Dedifferentiated amniotic fluid mesenchymal stem cell (primary cell): ENCODE measurements around the gene FNDC5.

ENCODE experiments used
- DNase-seq: peaks from one replicate; pipeline ENCODE4 v3.0.0-alpha.2; 2016; ENCODE audit errors: extremely low spot score

Gene FNDC5

DNA sequence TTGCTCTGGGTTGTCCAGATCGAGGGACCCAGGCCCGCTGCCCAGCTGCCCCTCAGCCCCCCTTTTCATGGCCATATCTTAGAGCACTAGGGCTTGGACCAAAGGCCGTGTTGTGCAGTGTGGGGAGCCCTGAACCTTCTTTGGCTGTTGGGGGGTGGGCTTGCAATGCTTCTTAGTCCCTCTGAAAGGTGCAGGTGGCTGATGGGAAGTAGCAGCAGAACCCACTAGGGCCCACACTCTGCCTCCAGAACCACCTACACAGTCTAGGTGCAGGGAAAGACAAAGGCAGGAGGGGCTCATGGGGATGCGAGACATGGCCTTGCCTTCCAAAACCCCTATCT, 13.3 kb upstream of the FNDC5 start:
- DNase-seq = no peak

DNA sequence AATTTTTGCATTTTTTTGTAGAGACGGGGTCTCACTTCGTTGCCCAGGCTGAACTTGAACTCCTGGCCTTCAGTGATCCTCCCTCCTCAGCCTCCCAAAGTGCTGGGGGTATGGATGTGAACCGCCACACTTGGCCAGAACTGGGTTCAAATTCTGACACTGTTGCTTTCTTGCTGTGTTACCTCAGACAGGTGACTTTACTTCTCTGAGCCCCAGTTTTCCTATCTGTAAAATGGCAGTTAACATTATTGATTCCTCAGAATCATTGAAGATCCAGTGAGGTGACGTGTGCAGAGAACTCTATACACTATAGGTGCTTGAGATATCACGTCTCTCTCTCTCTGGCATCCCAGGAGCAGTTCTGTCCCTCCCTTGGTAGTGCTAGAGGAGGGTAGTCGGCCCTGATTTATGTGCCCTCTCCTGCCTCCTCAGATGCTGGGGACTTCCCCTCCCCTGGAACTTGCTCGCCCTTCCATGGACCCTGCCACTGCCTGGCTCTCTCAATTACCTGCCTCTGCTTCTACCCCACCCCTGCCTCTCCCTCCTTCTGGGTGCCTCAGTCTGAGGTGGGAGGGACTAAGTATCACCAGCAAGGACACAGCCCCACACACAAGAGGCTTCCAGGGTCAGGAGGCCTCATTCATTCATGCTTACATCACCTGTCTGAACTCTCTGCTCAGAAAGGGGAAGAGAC, 12.8 kb upstream of the FNDC5 start:
- no peak for DNase-seq

DNA sequence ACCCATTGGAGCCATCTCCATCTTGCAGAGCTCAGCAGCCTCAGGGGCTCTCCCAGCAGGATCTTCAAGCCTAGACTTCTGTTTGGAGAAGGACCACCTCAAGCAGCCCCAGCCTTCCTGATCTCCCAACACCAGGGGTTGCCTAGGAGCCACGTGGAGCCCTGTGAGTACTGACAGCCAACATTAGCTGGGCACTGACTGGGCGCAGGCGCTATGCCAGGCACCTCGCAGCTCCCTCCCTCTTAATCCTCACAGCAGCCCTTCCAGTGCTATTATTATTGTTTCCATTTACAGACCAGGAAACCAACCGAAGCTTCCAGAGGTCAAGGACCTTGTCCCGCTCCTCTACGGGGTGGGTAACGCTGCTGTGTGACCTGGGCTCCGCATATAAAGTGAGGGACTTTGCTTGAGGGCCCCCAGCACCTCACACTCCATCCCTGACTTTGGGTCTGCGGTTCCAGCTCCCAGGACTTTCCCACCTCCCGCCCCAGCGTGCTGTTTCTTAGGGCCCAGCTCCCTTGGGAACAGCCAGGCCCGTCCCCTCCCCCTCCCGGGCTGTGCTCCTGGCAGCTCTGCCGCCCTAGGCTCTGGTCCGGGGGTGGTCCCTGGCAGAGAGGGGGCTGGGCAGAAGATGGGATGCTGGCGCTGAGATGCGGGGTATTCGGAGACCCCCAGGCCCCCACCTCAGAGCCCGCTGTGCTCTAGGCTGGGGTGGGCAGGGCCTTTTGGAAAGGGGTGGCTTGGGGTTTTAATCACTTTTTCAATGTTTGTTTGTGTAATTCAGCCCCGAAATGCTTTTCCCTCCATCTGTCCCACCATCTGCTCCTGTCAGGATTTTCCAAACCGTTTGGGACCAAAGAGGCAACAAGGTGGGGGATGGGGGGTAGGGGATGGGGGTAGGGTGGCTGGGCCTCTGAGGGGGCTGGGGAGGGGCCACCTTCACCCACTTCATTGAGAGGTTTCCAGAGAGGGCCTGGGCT, 11.4 kb upstream of the FNDC5 start:
- DNase-seq = no peak

DNA sequence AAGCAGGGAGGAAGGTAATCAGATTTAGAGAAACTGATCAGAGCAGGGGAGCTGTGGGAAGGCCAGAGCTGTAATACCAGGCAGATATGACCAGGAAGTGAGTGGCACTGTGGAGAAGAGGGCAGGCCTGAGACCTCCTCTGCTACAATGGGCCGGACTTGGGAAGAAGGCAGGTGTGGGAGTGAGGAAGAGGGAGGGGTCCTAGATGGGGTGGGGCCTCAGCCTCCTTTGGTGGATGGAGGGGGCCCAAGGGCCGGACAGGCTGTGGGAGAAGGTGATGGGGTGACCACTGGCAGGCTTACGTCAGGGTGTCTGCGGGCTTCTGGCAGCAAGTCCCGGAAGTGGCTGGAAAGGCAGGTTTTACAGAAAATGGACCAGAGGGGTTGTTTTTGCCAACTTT, 10.6 kb upstream of the FNDC5 start:
- DNase-seq = no peak

DNA sequence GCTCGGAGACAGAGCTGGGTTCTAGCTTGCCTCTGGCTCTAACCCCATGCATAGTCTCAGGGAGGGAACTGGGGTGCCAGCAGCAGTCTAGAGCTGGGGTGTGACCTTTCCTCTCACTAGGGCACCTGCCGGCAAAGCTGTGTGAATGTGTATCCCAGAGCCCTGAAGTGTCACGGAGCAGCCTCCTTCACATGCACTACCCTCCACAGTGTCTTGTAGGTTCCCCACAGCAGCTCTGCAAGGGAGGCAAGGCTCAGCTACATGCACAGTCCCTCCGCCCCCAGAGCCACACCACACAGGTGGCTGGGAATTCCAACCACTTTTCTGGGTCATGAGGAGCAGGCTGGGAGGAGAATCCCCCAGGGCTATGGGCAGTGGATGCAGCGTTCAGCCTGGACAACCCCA, 7.9 kb upstream of the FNDC5 start:
- DNase-seq = no peak

DNA sequence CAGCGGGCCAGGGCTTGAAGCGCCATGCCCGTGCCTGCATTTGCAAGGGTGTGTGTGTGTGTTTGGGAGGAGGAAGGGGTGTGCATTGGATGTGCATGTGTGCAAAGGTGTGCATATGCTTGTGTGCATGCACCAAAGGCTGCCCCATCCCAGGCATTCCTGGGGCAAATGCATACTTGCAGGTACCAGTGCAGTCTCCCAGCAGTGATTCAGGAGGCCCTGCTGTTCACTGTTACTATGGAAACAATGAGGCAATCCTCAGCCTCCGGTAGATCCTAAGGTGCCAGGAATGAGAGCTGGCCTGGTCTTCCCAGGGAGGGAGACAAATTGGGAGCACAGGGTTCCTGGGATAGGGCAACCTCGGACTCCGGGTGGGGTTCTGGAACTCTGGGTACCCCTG, 7.5 kb upstream of the FNDC5 start:
- no peak for DNase-seq

DNA sequence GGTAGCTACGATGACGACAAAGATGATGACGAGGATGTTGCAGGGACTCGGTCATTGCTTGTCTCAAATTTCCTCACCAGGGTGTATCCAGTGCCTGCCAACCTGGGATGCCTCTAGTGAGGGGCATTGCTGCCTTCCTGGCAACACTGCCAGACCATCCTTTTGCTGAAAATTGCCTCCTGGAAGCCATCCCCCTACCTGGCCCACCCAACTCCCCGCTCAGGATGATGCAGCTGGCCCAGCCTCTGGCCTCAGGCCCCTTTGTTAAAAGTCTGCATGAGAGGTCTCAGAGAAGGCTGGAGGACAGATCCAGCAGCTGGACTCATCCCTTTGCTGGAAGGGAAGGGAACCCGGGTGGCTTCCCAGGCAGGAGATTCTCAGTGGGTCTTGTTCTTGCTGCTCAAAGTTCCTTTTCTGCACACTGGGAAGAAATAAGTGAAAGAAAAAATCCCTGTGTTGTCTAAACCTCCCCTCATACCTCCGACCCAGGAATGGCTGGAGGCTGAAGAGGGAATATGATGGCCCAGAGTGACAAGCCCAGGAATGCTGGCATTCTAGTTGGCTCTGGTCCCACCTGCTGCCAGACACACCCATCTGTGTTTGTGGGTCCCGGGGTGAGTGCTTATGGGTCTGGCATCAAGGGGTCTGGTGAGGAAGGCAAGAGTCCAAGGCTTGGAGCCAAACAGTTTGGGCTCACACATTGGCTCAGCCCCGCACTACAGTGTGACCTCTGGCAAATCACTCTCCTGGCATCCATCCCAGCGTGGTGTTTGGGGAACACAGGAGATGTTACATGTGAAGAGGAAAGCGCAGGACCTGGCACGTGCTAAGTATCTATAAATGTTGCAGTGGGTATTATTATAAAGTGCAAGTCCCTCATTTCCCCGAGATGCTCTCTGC, 6.7 kb upstream of the FNDC5 start:
- no peak for DNase-seq

DNA sequence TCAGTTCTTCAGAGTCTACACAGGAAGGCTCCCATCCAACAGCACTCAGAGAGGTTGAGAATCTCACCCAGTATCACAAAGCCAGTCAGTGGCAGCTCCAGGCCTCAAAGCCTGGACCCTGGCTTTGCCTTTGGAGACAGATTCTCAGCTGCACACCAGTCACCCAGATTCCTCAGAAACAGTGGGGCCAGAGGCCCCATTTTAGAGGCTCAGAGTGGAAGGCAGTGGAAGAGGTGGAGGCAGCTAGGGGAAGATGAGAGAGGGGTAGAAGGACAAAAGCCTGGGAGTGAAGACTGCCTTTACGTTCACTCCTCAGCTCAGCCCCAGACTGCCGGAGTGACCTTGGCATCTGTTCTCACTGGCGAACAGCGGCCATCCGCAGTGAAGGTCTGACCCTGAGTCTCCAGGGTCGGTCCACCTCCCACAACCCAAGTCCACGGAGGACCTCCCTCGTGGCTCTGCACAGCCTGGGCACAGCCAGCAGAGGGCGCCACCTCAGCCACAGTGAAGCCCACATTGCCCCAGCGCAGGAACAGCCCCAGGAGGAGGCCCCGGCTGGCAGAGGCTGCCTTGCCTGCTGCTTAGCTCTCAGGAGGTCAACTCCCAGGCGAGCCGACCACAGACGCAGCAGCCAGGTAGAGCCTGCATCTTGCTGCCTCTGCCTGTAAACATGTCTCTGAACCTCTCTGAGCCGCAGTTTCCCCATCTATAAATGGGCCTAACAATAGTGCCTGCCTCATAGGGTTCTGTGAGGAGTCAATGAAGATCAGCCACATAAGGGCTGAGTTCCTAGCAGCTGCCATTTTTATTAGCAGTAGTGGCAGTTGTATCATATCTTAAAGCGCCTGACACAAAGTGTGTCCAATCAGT, 5.9 kb upstream of the FNDC5 start:
- DNase-seq = no peak

DNA sequence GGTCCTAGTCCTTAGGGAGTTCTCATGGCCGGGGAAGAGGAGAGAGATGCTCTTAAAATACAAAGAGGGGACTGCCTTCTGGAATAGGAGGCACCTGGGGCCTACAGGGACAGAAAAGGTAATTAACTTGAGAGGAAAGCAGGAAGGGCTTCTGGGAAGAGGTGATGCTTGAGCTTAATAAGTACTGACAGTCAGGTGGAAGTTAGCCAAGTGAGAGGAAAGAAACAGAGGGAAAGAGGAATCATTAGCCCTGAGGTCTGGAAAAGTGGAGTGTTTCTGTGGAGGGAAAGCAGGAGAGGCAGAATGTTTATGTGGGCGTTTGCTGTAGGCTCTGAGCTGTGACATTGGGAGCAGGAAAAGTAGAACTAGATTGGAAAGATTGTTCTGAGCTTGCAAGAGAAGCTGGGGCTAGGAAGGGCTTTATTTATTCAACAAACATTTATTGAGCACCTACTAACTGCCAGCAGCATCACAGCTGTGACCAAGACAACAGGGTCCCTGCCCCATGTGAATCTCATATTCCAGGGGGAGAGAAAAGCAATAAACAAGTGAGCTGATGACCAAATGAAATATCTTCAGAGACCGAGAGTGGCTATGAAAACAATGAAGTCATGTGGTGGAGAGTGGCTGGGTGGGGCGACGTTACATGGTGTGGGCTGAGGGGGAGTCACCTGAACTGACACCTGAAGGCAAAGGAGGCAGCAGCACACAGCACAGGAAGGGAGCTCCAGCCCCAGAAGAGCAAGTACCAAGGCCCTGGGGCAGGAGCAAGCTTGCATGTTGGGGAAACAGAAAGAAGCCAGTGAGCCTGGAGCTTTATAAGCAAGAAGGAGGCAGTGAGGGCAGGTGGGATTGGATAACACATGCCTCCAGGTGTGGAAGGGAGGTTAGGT, 4.4 kb upstream of the FNDC5 start:
- DNase-seq = no peak

DNA sequence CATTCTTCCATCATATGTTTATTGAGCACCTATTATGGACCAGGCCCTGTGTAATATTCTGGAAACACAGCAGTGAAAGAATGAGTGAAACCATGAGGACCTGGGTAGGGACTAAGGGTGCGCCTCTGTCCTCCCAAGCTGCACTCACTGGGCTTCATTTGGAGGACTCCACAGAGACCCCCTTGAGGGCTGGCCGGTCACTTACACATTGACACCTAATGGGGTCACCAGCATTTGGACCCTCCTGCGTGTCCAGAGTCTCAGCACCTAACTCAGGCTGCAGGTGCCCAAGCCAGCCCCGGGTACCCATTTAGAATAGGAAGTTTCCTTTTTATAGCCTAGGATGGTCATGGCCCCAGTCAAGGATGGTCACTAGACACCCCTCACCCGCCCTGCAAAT, 2.8 kb upstream of the FNDC5 start:
- no peak for DNase-seq

DNA sequence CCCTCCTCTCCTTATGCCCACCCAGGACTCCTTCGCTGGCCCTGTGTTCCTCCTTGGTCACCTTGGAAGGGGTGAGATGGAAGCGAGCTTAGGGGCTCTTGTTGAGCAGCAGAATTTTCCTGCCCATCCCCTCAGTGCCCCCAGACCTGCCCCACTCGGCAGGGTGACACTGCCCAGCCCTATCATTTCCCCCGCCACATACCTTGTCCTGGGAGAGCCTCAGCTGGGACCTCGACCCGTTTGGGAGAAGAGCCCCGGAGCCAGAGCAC, 1.4 kb upstream of the FNDC5 start:
- no peak for DNase-seq

DNA sequence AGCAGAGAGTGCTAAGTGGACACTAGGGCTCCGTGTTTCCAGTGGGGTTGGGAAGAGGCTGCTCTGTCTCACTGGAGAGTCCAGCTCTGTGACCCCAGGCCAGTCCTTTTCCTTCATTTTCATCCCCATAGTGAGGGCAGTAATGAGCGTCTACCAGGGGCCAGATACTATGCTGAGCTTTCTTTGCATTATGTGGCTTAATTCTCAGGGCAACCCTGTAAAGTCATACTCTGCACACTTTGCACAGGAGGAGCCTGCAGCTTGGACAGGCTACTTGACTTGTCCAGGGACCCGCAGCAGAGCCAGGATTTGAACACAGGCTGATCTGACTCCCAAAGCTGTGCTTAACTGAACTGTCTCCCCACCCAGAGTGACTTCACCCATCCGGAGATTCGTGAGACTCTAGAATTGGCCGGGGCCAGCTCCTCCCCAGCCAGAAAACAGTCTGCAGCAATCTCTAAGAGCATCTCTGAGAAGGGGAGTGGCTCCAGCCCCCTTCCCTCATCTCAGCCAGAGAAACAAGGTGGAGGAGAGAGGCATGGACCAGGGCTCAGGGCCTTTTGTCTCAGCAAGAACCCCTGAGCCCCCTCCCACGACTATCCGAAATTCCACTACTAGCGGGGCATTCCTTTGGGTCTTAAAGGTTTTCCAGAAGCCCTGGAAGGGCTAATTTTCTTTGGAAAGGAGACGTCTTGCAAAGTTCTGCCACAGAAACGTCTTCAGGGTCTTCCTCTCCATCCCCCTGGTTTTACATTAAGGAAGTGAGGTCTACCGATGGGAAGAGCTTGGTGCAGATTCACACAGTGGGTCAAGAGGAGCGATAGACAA, 866 bp upstream of the FNDC5 start:
- no peak for DNase-seq

DNA sequence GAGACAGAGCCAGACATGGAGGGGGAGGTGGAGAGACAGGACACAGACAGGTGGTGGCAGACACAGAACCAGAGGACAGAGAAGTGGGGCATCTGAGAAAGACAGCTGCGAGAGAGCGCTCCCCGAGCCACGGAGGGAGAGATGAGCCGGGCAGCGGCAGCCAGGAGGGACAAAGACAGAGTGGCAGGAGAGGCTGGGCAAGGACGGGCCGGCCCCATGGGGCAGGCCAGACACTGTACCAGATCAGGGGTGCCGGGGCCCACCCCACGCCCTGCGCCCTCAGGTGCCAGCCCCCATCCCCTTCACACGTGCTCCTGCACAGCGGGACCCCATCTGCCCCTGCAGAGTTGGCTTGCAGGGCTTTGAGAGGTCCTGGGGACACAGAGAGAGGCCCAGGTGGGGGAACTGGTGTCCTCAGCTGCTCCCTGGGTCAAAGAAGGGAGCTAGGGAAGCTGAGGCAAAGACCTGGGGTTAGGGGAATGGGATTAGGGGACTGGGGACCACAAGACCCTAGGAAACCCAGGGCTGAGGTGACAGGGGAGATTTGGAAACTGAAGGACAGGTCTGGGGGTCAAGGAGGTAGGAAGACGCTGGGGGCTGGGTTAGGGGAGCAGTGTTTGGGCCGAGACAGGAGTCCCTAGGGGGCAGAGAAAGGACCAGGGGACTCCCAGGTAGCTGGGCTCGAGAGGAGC, 643 bp downstream of the FNDC5 start:
- DNase-seq = no peak

DNA sequence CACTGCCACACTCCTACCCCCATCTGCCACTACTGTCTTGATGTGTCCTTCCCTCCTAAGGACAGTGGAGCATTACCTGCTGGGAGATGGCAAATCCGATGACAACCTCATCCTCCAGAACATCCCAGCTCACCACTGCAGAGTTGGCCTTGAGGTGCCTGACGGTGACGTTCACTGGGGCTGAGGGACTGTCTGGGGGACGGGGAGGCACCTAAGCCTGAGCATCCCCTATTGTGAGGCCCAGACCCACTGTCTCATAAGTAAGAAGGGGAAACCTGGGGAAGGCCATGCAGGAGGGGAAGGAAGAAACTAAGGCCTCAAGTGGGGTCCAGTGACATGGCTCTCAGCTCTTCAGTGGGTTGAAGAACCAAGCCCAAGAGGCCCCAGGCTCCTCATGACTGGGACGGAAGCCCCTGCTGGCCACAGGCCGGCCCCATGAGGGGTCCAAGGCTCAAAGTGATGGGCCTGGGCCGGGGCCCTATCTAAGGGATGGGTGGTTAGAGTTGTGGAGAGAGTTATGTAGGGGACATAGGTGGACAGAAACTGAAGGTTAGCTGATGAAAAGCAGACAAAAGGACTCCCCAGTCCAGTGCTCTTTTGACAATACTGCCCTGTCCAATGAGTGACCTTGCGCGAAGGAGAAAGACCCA, 1.8 kb downstream of the FNDC5 start:
- DNase-seq = no peak

DNA sequence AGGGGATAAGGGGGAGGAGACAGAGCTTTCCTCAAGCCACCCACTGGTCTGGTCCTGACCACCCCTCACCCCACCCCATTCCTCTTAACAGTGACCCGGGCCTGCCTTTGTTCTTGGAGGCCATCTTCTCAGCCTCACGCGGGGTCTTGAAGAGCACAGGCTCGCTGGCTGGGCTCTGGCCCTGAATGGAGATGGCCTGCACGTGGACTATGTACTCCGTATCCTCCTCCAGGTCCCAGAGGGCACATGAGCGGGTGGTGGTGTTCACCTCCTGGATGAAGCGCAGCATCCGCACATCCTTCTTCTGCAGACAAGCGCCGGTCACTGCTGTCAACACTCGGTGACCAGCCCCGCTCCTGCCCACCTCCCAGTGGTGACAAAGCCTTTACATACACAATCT, 2.6 kb downstream of the FNDC5 start:
- DNase-seq = no peak

DNA sequence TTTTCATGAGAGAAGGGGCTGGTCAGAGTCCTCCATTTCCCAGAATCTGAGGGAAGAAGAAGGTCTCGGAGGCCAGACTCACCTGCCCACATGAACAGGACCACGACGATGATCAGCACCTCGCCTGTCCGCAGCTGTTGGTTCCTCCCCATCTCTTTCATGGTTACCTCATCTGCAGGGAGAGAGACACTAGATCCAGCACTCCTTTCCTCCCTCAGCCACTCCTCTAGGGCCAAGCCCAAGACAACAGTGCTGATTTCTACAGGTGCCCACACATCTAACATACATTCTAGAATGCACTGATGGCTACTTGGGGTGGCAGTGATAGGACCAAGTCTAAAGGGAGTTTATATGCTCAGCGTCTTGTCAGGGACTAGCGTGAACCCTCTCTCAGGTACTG, 3.0 kb downstream of the FNDC5 start:
- no peak for DNase-seq

DNA sequence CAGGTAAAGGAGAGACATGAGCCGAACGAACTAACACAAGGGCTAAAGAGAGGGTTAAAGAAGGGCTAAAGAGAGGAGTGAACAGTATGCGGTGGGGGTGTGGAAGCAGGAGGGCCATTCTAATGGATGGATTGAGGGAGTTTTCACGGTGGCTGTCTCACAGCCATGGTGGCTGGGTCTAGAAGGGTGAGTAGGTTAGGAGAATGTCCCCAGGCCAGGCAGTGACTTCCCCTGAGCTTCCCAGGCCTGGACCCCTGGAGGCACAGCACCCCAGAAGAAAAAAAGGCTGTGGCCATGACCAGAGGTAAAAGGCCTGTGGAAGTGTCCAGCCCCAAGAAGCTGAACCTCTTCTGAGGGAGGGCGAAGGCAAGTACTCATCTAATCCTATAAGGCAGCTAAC, 3.6 kb downstream of the FNDC5 start:
- DNase-seq = no peak

DNA sequence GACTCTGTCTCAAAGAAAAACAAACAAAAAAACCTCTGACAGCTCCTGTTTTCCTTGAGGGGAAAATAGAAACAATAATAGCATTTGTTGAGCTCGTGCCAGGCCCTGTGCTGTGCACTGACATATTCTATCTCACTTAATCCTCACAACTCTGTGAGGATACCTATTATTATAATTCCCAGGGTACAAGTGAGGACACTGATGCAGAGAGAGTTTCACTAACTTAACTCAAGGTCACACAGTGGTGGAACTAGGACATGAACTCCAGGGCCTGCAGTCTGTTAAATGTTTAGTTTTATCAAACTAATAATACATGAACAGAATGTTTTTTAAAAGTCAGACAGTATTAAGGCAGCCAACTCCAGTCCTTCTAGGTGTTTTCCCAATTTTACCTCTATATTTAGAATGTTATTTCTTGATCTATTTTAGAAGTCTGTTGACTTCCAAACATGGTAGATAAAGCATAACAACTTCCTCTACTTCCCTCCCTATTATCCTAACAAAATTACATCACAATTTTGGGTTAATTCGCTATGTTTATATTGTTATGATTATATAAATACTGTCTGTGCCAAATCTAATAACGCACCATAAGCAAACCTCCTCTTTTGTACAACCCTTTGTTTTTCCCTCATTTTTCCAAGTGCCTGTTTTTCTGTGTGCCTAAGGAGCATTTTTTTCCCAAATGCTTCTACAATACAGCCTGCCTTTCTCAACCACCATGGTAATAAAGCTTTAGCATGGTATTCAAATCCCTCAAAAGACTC, 4.9 kb downstream of the FNDC5 start:
- no peak for DNase-seq
